HepG2 (cell line): ENCODE results near the gene HSD17B8. TPM values are rescaled to one million over a fixed set of nuclear protein-coding genes. Genes with fewer than 3 reads are reported as not detected.
A peak's percentile ranks its signal among the peaks of the same experiment; 100 is the strongest.

ENCODE experiments used
- FOXO1 ChIP-seq: sonication (generic); formaldehyde crosslinking; IDR thresholded peaks from 2 replicates; pipeline ENCODE4 v1.4.0; 2020; ENCODE audit warnings: missing genetic modification reagents
- HNF4G ChIP-seq, 2 experiments: sonication (generic) in 1 of 2; formaldehyde crosslinking in 1 of 2; IDR thresholded peaks; 2 replicates each; pipeline versions ENCODE4 v1.4.0 to v1.6.1; 2011 to 2020; ENCODE audit warnings: borderline replicate concordance in 2 of 2, low read depth in 2 of 2, mild to moderate bottlenecking in 2 of 2, low read length in 1 of 2, missing genetic modification reagents in 1 of 2, moderate library complexity in 1 of 2
- JUN ChIP-seq: sonication (generic); formaldehyde crosslinking; IDR thresholded peaks from 2 replicates; pipeline ENCODE4 v1.4.0; 2020; ENCODE audit warnings: mild to moderate bottlenecking, missing genetic modification reagents
- MIXL1 ChIP-seq: IDR thresholded peaks from 2 replicates; pipeline ENCODE4 v1.6.1; 2016
- SOX13 ChIP-seq, 3 experiments: fragments of 450-650 bp in 1 of 3; sonication (generic) in 1 of 3; formaldehyde crosslinking in 1 of 3; IDR thresholded peaks in 2 of 3; conservative IDR thresholded peaks in 1 of 3; 2 replicates each; pipeline versions ENCODE4 v1.5.0 to v1.6.1; 2016 to 2020; ENCODE audit warnings: antibody characterized with exemption in 1 of 3, mild to moderate bottlenecking in 1 of 3, missing compliant biosample characterization in 1 of 3, missing genetic modification reagents in 1 of 3, moderate library complexity in 1 of 3
- TP53 ChIP-seq: sonication (generic); formaldehyde crosslinking; conservative IDR thresholded peaks from 2 replicates; pipeline ENCODE4 v1.4.0; 2020; ENCODE audit warnings: missing genetic modification reagents
- YY1 ChIP-seq: IDR thresholded peaks from 2 replicates; pipeline ENCODE4 v1.6.1; 2011; ENCODE audit warnings: low read length, low read depth, moderate library complexity, mild to moderate bottlenecking; ENCODE audit not compliant: insufficient read depth, insufficient replicate concordance
- ZBTB20 ChIP-seq: sonication (generic); formaldehyde crosslinking; IDR thresholded peaks from 2 replicates; pipeline ENCODE4 v1.8.1; 2023; ENCODE audit warnings: missing genetic modification reagents, low read depth, mild to moderate bottlenecking, borderline replicate concordance
- ZBTB21 ChIP-seq: sonication (generic); formaldehyde crosslinking; IDR thresholded peaks from 2 replicates; pipeline ENCODE4 v1.4.0; 2020; ENCODE audit warnings: missing genetic modification reagents
- ZNF138 ChIP-seq: sonication (generic); formaldehyde crosslinking; IDR thresholded peaks from 2 replicates; pipeline ENCODE4 v1.5.0; 2020; ENCODE audit warnings: mild to moderate bottlenecking, low read depth, missing genetic modification reagents
- ZNF451 ChIP-seq: sonication (generic); formaldehyde crosslinking; IDR thresholded peaks from 2 replicates; pipeline ENCODE4 v1.5.0; 2020; ENCODE audit warnings: mild to moderate bottlenecking, missing genetic modification reagents
- ZNF501 ChIP-seq: sonication (generic); formaldehyde crosslinking; IDR thresholded peaks from 2 replicates; pipeline ENCODE4 v1.5.1; 2020; ENCODE audit warnings: mild to moderate bottlenecking, moderate library complexity, missing genetic modification reagents
- ZNF570 ChIP-seq: sonication (generic); formaldehyde crosslinking; IDR thresholded peaks from 2 replicates; pipeline ENCODE4 v1.4.0; 2020; ENCODE audit warnings: mild to moderate bottlenecking, missing genetic modification reagents, borderline replicate concordance
- ZNF572 ChIP-seq: sonication (generic); formaldehyde crosslinking; IDR thresholded peaks from 2 replicates; pipeline ENCODE4 v1.5.1; 2020; ENCODE audit warnings: mild to moderate bottlenecking, missing genetic modification reagents
- ZNF615 ChIP-seq: sonication (generic); formaldehyde crosslinking; IDR thresholded peaks from 2 replicates; pipeline ENCODE4 v1.5.0; 2020; ENCODE audit warnings: mild to moderate bottlenecking, missing genetic modification reagents, borderline replicate concordance
- polyA plus RNA-seq, 8 experiments: library from polyadenylated mRNA; depleted of rRNA in 3 of 8; stranded (reverse) in 7 of 8; unstranded in 1 of 8; fragments of >200 nt; fragmentation: Illumina TruSeq in 4 of 8; extraction: Trizol in 4 of 8; gene quantifications; 2 replicates each; pipeline versions ENCODE4 v1.2.1 to v1.2.3, GENCODE V29; 2011 to 2016; ENCODE audit warnings: low read depth in 4 of 8, missing spikeins in 1 of 8, mixed read lengths in 1 of 8; ENCODE audit not compliant: insufficient read depth in 1 of 8
- total RNA-seq, 5 experiments: library from RNA; depleted of rRNA; stranded (reverse); fragments of >200 nt; fragmentation: Illumina TruSeq; extraction: Trizol; gene quantifications; 2 replicates each; pipeline ENCODE4 v1.2.3, GENCODE V29; 2016; ENCODE audit warnings: low read depth in 1 of 5
- TF ChIP-seq, protein P1 (sequence below): sonication (generic); formaldehyde crosslinking; IDR thresholded peaks from 2 replicates; pipeline ENCODE4 v1.9.0; 2021; ENCODE audit warnings: missing genetic modification reagents, mild to moderate bottlenecking, borderline replicate concordance
- TF ChIP-seq, protein P2 (sequence below): sonication (generic); formaldehyde crosslinking; IDR thresholded peaks from 2 replicates; pipeline ENCODE4 v1.9.0; 2021; ENCODE audit warnings: missing genetic modification reagents, mild to moderate bottlenecking, borderline replicate concordance
- TF ChIP-seq, protein P3 (sequence below): sonication (generic); formaldehyde crosslinking; IDR thresholded peaks from 2 replicates; pipeline ENCODE4 v1.9.0; 2021; ENCODE audit warnings: missing genetic modification reagents, borderline replicate concordance
- TF ChIP-seq, protein P4 (sequence below): IDR thresholded peaks from 2 replicates; pipeline ENCODE4 v1.6.1; 2016; ENCODE audit warnings: low read depth, borderline replicate concordance
- TF ChIP-seq, protein P5 (sequence below): sonication (generic); formaldehyde crosslinking; IDR thresholded peaks from 2 replicates; pipeline ENCODE4 v1.8.0; 2022; ENCODE audit warnings: missing genetic modification reagents, mild to moderate bottlenecking, borderline replicate concordance

Gene HSD17B8
- total and polyA plus RNA-seq, 2 of the 13 experiments (the other 11 are each of a cell fraction or from before 2014, with no cell fraction given) = 12.6 to 20.1 TPM

DNA sequence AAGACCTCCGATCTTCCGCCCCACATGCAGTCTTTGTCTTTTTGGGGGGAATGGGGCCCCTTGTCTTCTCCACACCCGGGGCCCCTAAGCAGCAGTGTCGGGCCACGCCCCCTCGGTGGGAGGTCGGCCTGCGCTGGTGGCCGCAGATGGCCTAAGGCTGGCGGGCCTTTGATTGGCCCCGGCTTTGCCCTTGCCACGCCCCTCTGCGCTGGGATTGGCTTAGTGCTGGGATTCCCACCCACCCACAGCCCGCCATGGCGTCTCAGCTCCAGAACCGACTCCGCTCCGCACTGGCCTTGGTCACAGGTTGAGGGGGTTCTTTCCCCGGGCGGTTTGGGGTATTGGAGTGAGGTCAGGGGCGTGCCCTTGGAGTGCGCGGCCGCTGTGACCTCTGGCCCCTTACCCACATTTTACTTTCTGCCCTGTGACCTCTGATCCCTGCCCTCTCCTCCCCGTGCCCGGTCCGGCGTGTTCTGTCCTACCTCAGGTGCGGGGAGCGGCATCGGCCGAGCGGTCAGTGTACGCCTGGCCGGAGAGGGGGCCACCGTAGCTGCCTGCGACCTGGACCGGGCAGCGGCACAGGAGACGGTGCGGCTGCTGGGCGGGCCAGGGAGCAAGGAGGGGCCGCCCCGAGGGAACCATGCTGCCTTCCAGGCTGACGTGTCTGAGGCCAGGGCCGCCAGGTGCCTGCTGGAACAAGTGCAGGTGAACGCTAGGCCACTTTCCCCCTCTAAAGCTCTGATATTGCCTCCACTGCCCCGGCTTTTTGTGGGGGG lies at the start of gene HSD17B8 (continued):
- TF ChIP-seq ZNF570 (CRISPR knock-in tag) (0 out of 2 replicates have a peak, but pooled peaks have one; percentile 52), HNF4G (IDR thresholded peaks at IDR 0.05; ENCODE audit: borderline replicate concordance, low read depth, low read length) (peak; percentile 50; the same call in 1 of the 2 replicates), HNF4G (CRISPR knock-in tag; IDR thresholded peaks at IDR 0.05; ENCODE audit: borderline replicate concordance, low read depth) (peak; percentile 67), ZBTB20 (CRISPR knock-in tag) (peak; percentile 76; the same call in 1 of the 2 replicates), TP53 (CRISPR knock-in tag) (no peak), ZBTB21 (CRISPR knock-in tag) (no peak), YY1 (peak; percentile 90), ZNF615 (no peak), MIXL1 (CRISPR knock-in tag) (no peak), SOX13 (IDR thresholded peaks at IDR 0.05) (no peak), SOX13 (CRISPR knock-in tag; conservative IDR thresholded peaks at IDR 0.05 in 1 of 2, IDR thresholded peaks at IDR 0.05 in 1 of 2) (peak in 1 of 2 experiments; percentile 15; a peak in 2 of 4 replicates), ZNF501 (CRISPR knock-in tag) (peak; percentile 78; the same call in 1 of the 2 replicates), FOXO1 (CRISPR knock-in tag) (peak; percentile 40; the same call in 1 of the 2 replicates), JUN (peak; percentile 36; the same call in 1 of the 2 replicates), ZNF451 (CRISPR knock-in tag) (peak; percentile 94; the same call in 1 of the 2 replicates), ZNF138 (CRISPR knock-in tag) (0 out of 2 replicates have a peak, but pooled peaks have one; percentile 65), ZNF572 (CRISPR knock-in tag) (no peak)
- TF ChIP-seq, protein P1, sequence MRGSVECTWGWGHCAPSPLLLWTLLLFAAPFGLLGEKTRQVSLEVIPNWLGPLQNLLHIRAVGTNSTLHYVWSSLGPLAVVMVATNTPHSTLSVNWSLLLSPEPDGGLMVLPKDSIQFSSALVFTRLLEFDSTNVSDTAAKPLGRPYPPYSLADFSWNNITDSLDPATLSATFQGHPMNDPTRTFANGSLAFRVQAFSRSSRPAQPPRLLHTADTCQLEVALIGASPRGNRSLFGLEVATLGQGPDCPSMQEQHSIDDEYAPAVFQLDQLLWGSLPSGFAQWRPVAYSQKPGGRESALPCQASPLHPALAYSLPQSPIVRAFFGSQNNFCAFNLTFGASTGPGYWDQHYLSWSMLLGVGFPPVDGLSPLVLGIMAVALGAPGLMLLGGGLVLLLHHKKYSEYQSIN (CRISPR knock-in tag) = no peak
- TF ChIP-seq, protein P2, sequence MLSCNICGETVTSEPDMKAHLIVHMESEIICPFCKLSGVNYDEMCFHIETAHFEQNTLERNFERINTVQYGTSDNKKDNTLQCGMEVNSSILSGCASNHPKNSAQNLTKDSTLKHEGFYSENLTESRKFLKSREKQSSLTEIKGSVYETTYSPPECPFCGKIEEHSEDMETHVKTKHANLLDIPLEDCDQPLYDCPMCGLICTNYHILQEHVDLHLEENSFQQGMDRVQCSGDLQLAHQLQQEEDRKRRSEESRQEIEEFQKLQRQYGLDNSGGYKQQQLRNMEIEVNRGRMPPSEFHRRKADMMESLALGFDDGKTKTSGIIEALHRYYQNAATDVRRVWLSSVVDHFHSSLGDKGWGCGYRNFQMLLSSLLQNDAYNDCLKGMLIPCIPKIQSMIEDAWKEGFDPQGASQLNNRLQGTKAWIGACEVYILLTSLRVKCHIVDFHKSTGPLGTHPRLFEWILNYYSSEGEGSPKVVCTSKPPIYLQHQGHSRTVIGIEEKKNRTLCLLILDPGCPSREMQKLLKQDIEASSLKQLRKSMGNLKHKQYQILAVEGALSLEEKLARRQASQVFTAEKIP (CRISPR knock-in tag) = no peak
- TF ChIP-seq, protein P3, sequence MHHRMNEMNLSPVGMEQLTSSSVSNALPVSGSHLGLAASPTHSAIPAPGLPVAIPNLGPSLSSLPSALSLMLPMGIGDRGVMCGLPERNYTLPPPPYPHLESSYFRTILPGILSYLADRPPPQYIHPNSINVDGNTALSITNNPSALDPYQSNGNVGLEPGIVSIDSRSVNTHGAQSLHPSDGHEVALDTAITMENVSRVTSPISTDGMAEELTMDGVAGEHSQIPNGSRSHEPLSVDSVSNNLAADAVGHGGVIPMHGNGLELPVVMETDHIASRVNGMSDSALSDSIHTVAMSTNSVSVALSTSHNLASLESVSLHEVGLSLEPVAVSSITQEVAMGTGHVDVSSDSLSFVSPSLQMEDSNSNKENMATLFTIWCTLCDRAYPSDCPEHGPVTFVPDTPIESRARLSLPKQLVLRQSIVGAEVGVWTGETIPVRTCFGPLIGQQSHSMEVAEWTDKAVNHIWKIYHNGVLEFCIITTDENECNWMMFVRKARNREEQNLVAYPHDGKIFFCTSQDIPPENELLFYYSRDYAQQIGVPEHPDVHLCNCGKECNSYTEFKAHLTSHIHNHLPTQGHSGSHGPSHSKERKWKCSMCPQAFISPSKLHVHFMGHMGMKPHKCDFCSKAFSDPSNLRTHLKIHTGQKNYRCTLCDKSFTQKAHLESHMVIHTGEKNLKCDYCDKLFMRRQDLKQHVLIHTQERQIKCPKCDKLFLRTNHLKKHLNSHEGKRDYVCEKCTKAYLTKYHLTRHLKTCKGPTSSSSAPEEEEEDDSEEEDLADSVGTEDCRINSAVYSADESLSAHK (CRISPR knock-in tag) = no peak
- TF ChIP-seq, protein P4, sequence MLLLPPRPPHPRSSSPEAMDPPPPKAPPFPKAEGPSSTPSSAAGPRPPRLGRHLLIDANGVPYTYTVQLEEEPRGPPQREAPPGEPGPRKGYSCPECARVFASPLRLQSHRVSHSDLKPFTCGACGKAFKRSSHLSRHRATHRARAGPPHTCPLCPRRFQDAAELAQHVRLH (CRISPR knock-in tag) = peak; percentile 48; the same call in 1 of the 2 replicates
- TF ChIP-seq, protein P5, sequence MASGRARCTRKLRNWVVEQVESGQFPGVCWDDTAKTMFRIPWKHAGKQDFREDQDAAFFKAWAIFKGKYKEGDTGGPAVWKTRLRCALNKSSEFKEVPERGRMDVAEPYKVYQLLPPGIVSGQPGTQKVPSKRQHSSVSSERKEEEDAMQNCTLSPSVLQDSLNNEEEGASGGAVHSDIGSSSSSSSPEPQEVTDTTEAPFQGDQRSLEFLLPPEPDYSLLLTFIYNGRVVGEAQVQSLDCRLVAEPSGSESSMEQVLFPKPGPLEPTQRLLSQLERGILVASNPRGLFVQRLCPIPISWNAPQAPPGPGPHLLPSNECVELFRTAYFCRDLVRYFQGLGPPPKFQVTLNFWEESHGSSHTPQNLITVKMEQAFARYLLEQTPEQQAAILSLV (CRISPR knock-in tag) = 0 out of 2 replicates have a peak, but pooled peaks have one; percentile 29
